Fibroblast of villous mesenchyme (primary cell): Measurements from ENCODE around the gene LEKR1. TPM values are rescaled to one million over a fixed set of nuclear protein-coding genes. Genes with fewer than 3 reads are reported as not detected.

Source experiments
- DNase-seq: peaks from one replicate; pipeline ENCODE4 v3.0.0-alpha.2; 2010; ENCODE audit warnings: low read depth
- H3K4me3 ChIP-seq: 2 replicates; pipeline ENCODE4 v1.5.1; 2011; ENCODE audit warnings: low read depth, mild to moderate bottlenecking, low read length
- CTCF ChIP-seq: IDR thresholded peaks from 2 replicates; pipeline ENCODE4 v1.5.1; 2012; ENCODE audit warnings: low read depth, mild to moderate bottlenecking, low read length; ENCODE audit not compliant: insufficient read depth
- total RNA-seq: library from RNA; depleted of rRNA; stranded (reverse); fragments of >200 nt; gene quantifications from 2 replicates; pipeline ENCODE4 v1.2.3, GENCODE V29; 2012

The LEKR1 gene
- total RNA-seq, 1 donor, result 0.86 TPM

GRCh38 chr3:156920399-156920798 lies 94.2 kb downstream of the LEKR1 start:
- no peak for TF ChIP-seq CTCF
- H3K4me3 ChIP-seq, result no peak overlapping the region
- peak; percentile 17 for DNase-seq

- TF ChIP-seq CTCF, result no peak
- no peak for DNase-seq
- H3K4me3 ChIP-seq, result no peak overlapping the region
Observed at GRCh38 chr3:156923349-156923748, 97.2 kb downstream of the LEKR1 start.

GRCh38 chr3:156938724-156939123 lies 112.6 kb downstream of the LEKR1 start:
- H3K4me3 ChIP-seq, result no peak overlapping the region
- DNase-seq, result no peak
- no peak for TF ChIP-seq CTCF

GRCh38 chr3:156939315-156939714 lies 113.2 kb downstream of the LEKR1 start:
- TF ChIP-seq CTCF, result no peak
- H3K4me3 ChIP-seq, result no peak overlapping the region
- DNase-seq, result no peak

GRCh38 chr3:156941311-156941710 lies 115.2 kb downstream of the LEKR1 start:
- TF ChIP-seq CTCF, result no peak

GRCh38 chr3:156948402-156949210 lies 122.5 kb downstream of the LEKR1 start:
- no peak for DNase-seq
- no peak overlapping the region for H3K4me3 ChIP-seq

More at GRCh38 chr3:156941311-156941710, 115.2 kb downstream of the LEKR1 start:
- H3K4me3 ChIP-seq, result no peak overlapping the region
- DNase-seq, result no peak

More at GRCh38 chr3:156948402-156949210, 122.5 kb downstream of the LEKR1 start:
- no peak for TF ChIP-seq CTCF
